Spleen (tissue), 11 donors: ENCODE data around the gene LRMDA. TPM values are rescaled to one million over a fixed set of nuclear protein-coding genes. Genes with fewer than 3 reads are reported as not detected.

Source experiments
- DNase-seq: peaks from one replicate; pipeline ENCODE4 v3.0.0-alpha.2; 2020
- H3K27ac ChIP-seq, 8 donors: fragments of 200-600 bp; sonication (generic) in 7 of 8; 1 replicate in 4 of 8; 2 replicates in 4 of 8; pipeline versions ENCODE4 v1.5.0 to v1.8.0; 2016 to 2021; ENCODE audit warnings: inconsistent platforms in 4 of 8, mild to moderate bottlenecking in 4 of 8, moderate library complexity in 1 of 8
- H3K27me3 ChIP-seq, 7 donors: fragments of 200-600 bp; sonication (generic) in 6 of 7; replicated peaks in 1 of 7; 1 replicate in 4 of 7; 2 replicates in 3 of 7; pipeline versions ENCODE4 v1.5.0 to v1.8.0; 2016 to 2021; ENCODE audit warnings: inconsistent platforms in 3 of 7, mild to moderate bottlenecking in 1 of 7
- H3K36me3 ChIP-seq, 6 donors: fragments of 200-600 bp; sonication (generic) in 5 of 6; 1 replicate in 4 of 6; 2 replicates in 2 of 6; pipeline versions ENCODE4 v1.5.0 to v1.8.0; 2016 to 2021; ENCODE audit warnings: inconsistent platforms in 2 of 6
- H3K4me1 ChIP-seq, 6 donors: fragments of 200-600 bp; sonication (generic) in 5 of 6; 1 replicate in 3 of 6; 2 replicates in 3 of 6; pipeline versions ENCODE4 v1.5.0 to v1.8.0; 2016 to 2021; ENCODE audit warnings: inconsistent platforms in 3 of 6
- H3K4me3 ChIP-seq, 8 donors: fragments of 200-600 bp; sonication (generic) in 7 of 8; 1 replicate in 4 of 8; 2 replicates in 4 of 8; pipeline versions ENCODE4 v1.5.0 to v1.8.0; 2016 to 2021; ENCODE audit warnings: inconsistent platforms in 4 of 8, mild to moderate bottlenecking in 4 of 8, moderate library complexity in 2 of 8
- H3K9me3 ChIP-seq, 8 donors: fragments of 200-600 bp; sonication (generic) in 7 of 8; 1 replicate in 4 of 8; 2 replicates in 4 of 8; pipeline versions ENCODE4 v1.5.0 to v1.8.0; 2016 to 2021; ENCODE audit warnings: inconsistent platforms in 4 of 8
- POLR2A ChIP-seq, 3 donors: fragments of 450-650 bp; IDR thresholded peaks; one replicate each; pipeline ENCODE4 v1.5.1; 2017; ENCODE audit warnings: antibody characterized with exemption in 3 of 3, mild to moderate bottlenecking in 1 of 3
- POLR2AphosphoS5 ChIP-seq, 3 donors: sonication (generic); formaldehyde crosslinking; IDR thresholded peaks; one replicate each; pipeline ENCODE4 v1.5.1; 2017; ENCODE audit warnings: antibody characterized with exemption in 3 of 3
- WGBS, 5 donors: extraction: QIAGEN DNeasy Blood & Tissue Kit in 3 of 5; methylation state at CpG; one replicate each; pipeline versions ENCODE4 v1.1.5 to v1.1.7; 2013 to 2018; 5-methylcytosine and 5-hydroxymethylcytosine counted together
- intact Hi-C: fragments of 100-400 bp; cut with DNase I; formaldehyde crosslinking; loops from one replicate; pipeline ENCODE4 v1.15.0; 2023; ENCODE audit warnings: low total_unique reads
- polyA plus RNA-seq, 3 donors: library from polyadenylated mRNA; stranded (reverse); fragments of 200-250 nt; gene quantifications; one replicate each; pipeline ENCODE4 v1.2.1, GENCODE V29; 2013
- total RNA-seq, 7 donors: library from RNA; depleted of rRNA in 3 of 7; stranded (reverse); fragments of >200 nt in 3 of 7; fragmentation: NEBNext Ultra II Directional in 4 of 7; extraction: Animal tissue kit (Norgen Biotek cat#: 25700) in 4 of 7; gene quantifications; one replicate each; pipeline versions ENCODE4 v1.1.0 to v1.2.1, GENCODE V29; 2016 to 2021
- TF ChIP-seq, protein P1 (sequence below), 11 experiments: fragments of 200-600 bp in 7 of 11; fragments of 450-650 bp in 4 of 11; sonication (generic) in 4 of 11; IDR thresholded peaks in 8 of 11; conservative IDR thresholded peaks in 3 of 11; 1 replicate in 7 of 11; 2 replicates in 4 of 11; pipeline versions ENCODE4 v1.4.0 to v1.8.0; 2016 to 2021; ENCODE audit warnings: antibody characterized with exemption in 11 of 11, inconsistent platforms in 4 of 11, mild to moderate bottlenecking in 1 of 11
- donor health status: healthy with polysubstance abuse.
- donor health status: DM: no; HTN: no; CAD: no; lungs with moderate emphysema.
- donor health status: DM: no; HTN: no; CAD: no.
- donor health status: Bipolar disorder and iron deficiency.
- donor health status: healthy.
- donor health status: DM: no; HTN: no; CAD: no.
- donor health status: DM: yes; HTN: yes; CAD: no.

LRMDA gene
- total and polyA plus RNA-seq, 10 donors = 7.3 to 46.6 (median 28.2) TPM

DNA sequence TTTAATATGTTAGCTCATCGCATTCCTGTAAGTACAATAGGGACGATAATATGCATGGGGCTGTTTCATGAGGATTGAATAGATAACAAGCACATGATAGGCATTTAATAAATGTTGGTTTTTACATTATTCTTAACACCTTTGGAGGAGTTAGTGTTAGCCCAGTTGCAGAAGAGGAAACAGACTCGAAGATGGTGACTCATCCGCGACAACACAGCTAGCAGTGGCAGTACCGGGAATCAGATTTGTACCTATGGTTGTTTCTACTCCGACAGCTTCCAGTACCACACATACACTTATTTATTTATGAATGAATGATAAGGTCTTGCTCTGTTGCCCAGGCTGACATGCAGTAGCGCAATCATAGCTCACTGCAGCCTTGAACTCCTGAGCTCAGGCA is 2.9 kb downstream of the LRMDA start:
- H3K4me1 ChIP-seq = peaks cover 7 to 46% (median 29%) of the 10 kb centered on the region in 6 donors
- H3K27ac ChIP-seq = no peak overlapping the region
- intact Hi-C loops = no loop called here
- H3K27me3 ChIP-seq = peaks cover 0 to 53% (median 0%) of the 10 kb centered on the region in 7 donors
- 73 to 89% (median 80%) methylated on average over 8 of the region's 8 CpGs for WGBS, 5 donors
- no peaks in the 10 kb centered on the region for H3K9me3 ChIP-seq
- no peak for DNase-seq
- TF ChIP-seq, protein P1, sequence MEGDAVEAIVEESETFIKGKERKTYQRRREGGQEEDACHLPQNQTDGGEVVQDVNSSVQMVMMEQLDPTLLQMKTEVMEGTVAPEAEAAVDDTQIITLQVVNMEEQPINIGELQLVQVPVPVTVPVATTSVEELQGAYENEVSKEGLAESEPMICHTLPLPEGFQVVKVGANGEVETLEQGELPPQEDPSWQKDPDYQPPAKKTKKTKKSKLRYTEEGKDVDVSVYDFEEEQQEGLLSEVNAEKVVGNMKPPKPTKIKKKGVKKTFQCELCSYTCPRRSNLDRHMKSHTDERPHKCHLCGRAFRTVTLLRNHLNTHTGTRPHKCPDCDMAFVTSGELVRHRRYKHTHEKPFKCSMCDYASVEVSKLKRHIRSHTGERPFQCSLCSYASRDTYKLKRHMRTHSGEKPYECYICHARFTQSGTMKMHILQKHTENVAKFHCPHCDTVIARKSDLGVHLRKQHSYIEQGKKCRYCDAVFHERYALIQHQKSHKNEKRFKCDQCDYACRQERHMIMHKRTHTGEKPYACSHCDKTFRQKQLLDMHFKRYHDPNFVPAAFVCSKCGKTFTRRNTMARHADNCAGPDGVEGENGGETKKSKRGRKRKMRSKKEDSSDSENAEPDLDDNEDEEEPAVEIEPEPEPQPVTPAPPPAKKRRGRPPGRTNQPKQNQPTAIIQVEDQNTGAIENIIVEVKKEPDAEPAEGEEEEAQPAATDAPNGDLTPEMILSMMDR (IDR thresholded peaks at IDR 0.05 in 8 of 11, conservative IDR thresholded peaks at IDR 0.05 in 3 of 11) = no peak
- TF ChIP-seq POLR2A (IDR thresholded peaks at IDR 0.05) = no peak
- TF ChIP-seq POLR2AphosphoS5 (IDR thresholded peaks at IDR 0.05) = no peak
- no peak overlapping the region for H3K4me3 ChIP-seq
- peaks cover 0 to 10% (median 0%) of the 10 kb centered on the region in 6 donors for H3K36me3 ChIP-seq

DNA sequence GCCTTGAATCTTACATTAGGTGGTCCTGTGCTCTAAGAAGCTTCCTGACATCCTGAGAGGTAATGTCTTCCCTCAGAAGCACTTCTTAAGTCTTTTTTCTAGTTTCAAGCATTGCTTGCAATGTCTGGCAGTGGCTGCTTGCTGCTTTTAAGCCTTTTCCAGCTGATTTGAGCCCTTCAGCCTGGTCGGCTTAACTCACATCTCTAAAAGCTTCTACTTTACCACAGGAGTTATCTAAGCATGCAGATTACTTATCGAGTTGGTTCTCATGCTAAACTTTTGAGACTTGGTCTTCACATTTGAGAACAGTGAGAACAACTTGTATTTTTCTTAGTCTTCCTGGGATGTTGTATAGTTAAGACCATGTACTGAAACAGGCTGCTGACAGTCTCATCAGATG is 3.9 kb downstream of the LRMDA start:
- WGBS, 5 donors = 80 to 88% (median 83%) methylated on average over 2 of the region's 2 CpGs
- Histone ChIP-seq H3K36me3 (peaks cover 0 to 17% (median 0%) of the 10 kb centered on the region in 6 donors), H3K27ac (no peak overlapping the region), H3K4me1 (peaks cover 7 to 36% (median 20%) of the 10 kb centered on the region in 6 donors), H3K27me3 (peaks cover 0 to 45% (median 0%) of the 10 kb centered on the region in 7 donors), H3K4me3 (no peak overlapping the region), H3K9me3 (no peaks in the 10 kb centered on the region)
- intact Hi-C loops = no loop called here
- no peak for DNase-seq
- TF ChIP-seq POLR2AphosphoS5 (IDR thresholded peaks at IDR 0.05) = no peak

DNA sequence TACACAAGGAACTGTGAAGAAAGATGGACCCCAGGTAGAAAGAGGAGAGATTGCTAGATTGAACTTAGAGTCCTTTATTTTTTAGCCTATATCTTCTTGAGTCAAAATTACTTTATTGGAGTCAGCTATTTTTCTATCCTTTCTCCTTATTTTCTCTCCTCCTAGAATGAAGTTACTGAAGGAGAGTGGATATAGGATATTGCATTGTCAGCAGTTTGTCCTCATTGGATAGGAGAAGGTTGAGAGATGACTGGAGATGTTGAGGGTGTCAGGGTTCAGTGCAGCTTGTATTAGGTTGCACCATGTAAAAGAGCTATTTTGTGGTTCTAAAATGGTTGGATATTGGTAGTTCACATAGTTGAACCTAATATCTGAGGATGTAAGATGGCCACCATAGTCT is 5.5 kb downstream of the LRMDA start:
- no peak for DNase-seq
- H3K4me1 ChIP-seq = peaks cover 0 to 23% (median 8%) of the 10 kb centered on the region in 6 donors
- no peak overlapping the region for H3K27ac ChIP-seq
- H3K27me3 ChIP-seq = peaks cover 0 to 29% (median 0%) of the 10 kb centered on the region in 7 donors
- intact Hi-C loops = no loop called here
- H3K36me3 ChIP-seq = peaks cover 0 to 17% (median 0%) of the 10 kb centered on the region in 6 donors
- no peaks in the 10 kb centered on the region for H3K9me3 ChIP-seq
- TF ChIP-seq POLR2AphosphoS5 (IDR thresholded peaks at IDR 0.05) (no peak), POLR2A (IDR thresholded peaks at IDR 0.05) (no peak)
- TF ChIP-seq, protein P1 (IDR thresholded peaks at IDR 0.05 in 8 of 11, conservative IDR thresholded peaks at IDR 0.05 in 3 of 11) = no peak
- no peak overlapping the region for H3K4me3 ChIP-seq

DNA sequence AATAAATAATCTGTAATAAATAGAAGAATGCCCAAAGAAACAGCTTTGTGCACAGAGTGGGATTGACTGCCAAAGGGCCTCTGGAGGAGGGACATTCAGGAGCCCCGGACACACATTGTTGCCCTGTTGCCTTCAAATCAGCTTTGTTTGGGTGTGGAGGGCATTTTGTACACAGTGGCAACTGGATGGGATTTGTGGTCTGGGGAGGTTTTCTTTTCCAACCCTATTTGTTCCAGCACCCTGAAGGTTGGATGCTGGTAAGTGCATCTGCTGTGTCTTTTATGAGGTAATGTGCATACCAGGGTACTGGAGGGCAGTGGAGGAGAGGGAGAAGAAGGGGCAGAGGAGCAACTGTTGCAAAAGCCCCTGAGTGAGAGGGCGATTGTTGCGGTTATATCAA is 6.3 kb downstream of the LRMDA start:
- WGBS, 5 donors = 92 to 98% (median 96%) methylated on average over 3 of the region's 3 CpGs
- Histone ChIP-seq H3K4me1 (peaks cover 0 to 15% (median 1%) of the 10 kb centered on the region in 6 donors), H3K4me3 (no peak overlapping the region), H3K36me3 (peaks cover 0 to 17% (median 0%) of the 10 kb centered on the region in 6 donors), H3K27ac (no peak overlapping the region), H3K27me3 (peaks cover 0 to 21% (median 0%) of the 10 kb centered on the region in 7 donors), H3K9me3 (peaks cover 0 to 7% (median 5%) of the 10 kb centered on the region in 8 donors)
- DNase-seq = no peak
- TF ChIP-seq, protein P1 (IDR thresholded peaks at IDR 0.05 in 8 of 11, conservative IDR thresholded peaks at IDR 0.05 in 3 of 11) = no peak
- no peak for TF ChIP-seq POLR2AphosphoS5 (IDR thresholded peaks at IDR 0.05)
- TF ChIP-seq POLR2A (IDR thresholded peaks at IDR 0.05) = no peak
- intact Hi-C loops = no loop called here
